Fibroblast of lung (primary cell): ENCODE data around the gene OIT3. TPM values are rescaled to one million over a fixed set of nuclear protein-coding genes. Genes with fewer than 3 reads are reported as not detected.

Experiments used
- DNase-seq, 2 donors: peaks; one replicate each; pipeline versions ENCODE4 v3.0.0 to v3.0.0-alpha.2; 2010; ENCODE audit warnings: low read depth in 2 of 2
- H2AFZ ChIP-seq: 2 replicates; pipeline ENCODE4 v1.5.1; 2012; ENCODE audit warnings: low read length, control low read depth, inconsistent platforms
- H3K27ac ChIP-seq: 2 replicates; pipeline ENCODE4 v1.5.1; 2011; ENCODE audit warnings: low read length, control low read depth; ENCODE audit not compliant: insufficient read depth
- H3K27me3 ChIP-seq: 2 replicates; pipeline ENCODE4 v1.5.1; 2011; ENCODE audit warnings: mild to moderate bottlenecking, low read length; ENCODE audit not compliant: control insufficient read depth, insufficient read depth
- H3K36me3 ChIP-seq: 2 replicates; pipeline ENCODE4 v1.5.1; 2011; ENCODE audit warnings: low read length; ENCODE audit not compliant: control insufficient read depth, insufficient read depth
- H3K4me1 ChIP-seq: 2 replicates; pipeline ENCODE4 v1.5.1; 2011; ENCODE audit warnings: low read length; ENCODE audit not compliant: control insufficient read depth, insufficient read depth; ENCODE audit errors: extremely low read depth
- H3K4me2 ChIP-seq: 2 replicates; pipeline ENCODE4 v1.5.1; 2011; ENCODE audit warnings: low read length, control low read depth; ENCODE audit not compliant: insufficient read depth; ENCODE audit errors: extremely low read depth
- H3K4me3 ChIP-seq, 4 experiments: fragments of 200-600 bp in 1 of 4; sonication (generic) in 1 of 4; replicated peaks in 1 of 4; 2 replicates each; pipeline ENCODE4 v1.5.1; 2011 to 2016; ENCODE audit warnings: low read length in 4 of 4, low read depth in 3 of 4, mild to moderate bottlenecking in 3 of 4, control low read depth in 2 of 4, inconsistent platforms in 1 of 4, mixed read lengths in 1 of 4; ENCODE audit not compliant: insufficient read depth in 1 of 4; ENCODE audit errors: control extremely low read depth in 1 of 4
- H3K79me2 ChIP-seq: 2 replicates; pipeline ENCODE4 v1.5.1; 2012; ENCODE audit warnings: mild to moderate bottlenecking, low read length, inconsistent platforms; ENCODE audit not compliant: control insufficient read depth, insufficient read depth
- H3K9ac ChIP-seq: 2 replicates; pipeline ENCODE4 v1.5.1; 2011; ENCODE audit warnings: mild to moderate bottlenecking, low read length, control low read depth; ENCODE audit not compliant: insufficient read depth
- H3K9me3 ChIP-seq: 2 replicates; pipeline ENCODE4 v1.5.1; 2012; ENCODE audit warnings: low read depth, low read length; ENCODE audit not compliant: control insufficient read depth, insufficient read depth
- H4K20me1 ChIP-seq: 2 replicates; pipeline ENCODE4 v1.5.1; 2011; ENCODE audit warnings: low read length; ENCODE audit not compliant: control insufficient read depth, insufficient read depth; ENCODE audit errors: extremely low read depth
- CTCF ChIP-seq, 2 donors: IDR thresholded peaks in 1 of 2; conservative IDR thresholded peaks in 1 of 2; 1 replicate in 1 of 2; 2 replicates in 1 of 2; pipeline ENCODE4 v1.5.1; 2011 to 2012; ENCODE audit warnings: low read length in 2 of 2, control low read depth in 1 of 2, inconsistent platforms in 1 of 2, low read depth in 1 of 2, mild to moderate bottlenecking in 1 of 2
- EZH2 ChIP-seq: IDR thresholded peaks from 2 replicates; pipeline ENCODE4 v1.5.1; 2012; ENCODE audit warnings: low read length, control low read depth, mild to moderate bottlenecking; ENCODE audit errors: missing control alignments
- polyA plus RNA-seq, 2 donors: library from polyadenylated mRNA; depleted of rRNA in 1 of 2; stranded (reverse) in 1 of 2; unstranded in 1 of 2; fragments of >200 nt; gene quantifications; 2 replicates each; pipeline ENCODE4 v1.2.1, GENCODE V29; 2011 to 2012; ENCODE audit warnings: missing spikeins in 1 of 2
- total RNA-seq: library from RNA; depleted of rRNA; stranded (reverse); fragments of >200 nt; gene quantifications from 2 replicates; pipeline ENCODE4 v1.2.1, GENCODE V29; 2014

The OIT3 gene
- total and polyA plus RNA-seq, 2 donors (not counting 1 experiment from before 2014, with no cell fraction given) = under 0.01 to 0.02 TPM

GRCh38 chr10:72930276-72930675, 36.7 kb downstream of the OIT3 start:
- no peak for TF ChIP-seq EZH2
- no peak for TF ChIP-seq CTCF (conservative IDR thresholded peaks at IDR 0.05 in 1 of 2, IDR thresholded peaks at IDR 0.05 in 1 of 2; ENCODE audit: low read depth in 1 of 2, low read length in 2 of 2)
- Histone ChIP-seq H3K9ac (no peak overlapping the region), H4K20me1 (no peaks in the 10 kb centered on the region), H2AFZ (no peak overlapping the region), H3K4me3 (no peak overlapping the region), H3K27ac (no peak overlapping the region), H3K4me2 (no peak overlapping the region), H3K4me1 (no peaks in the 10 kb centered on the region), H3K36me3 (no peaks in the 10 kb centered on the region), H3K9me3 (no peaks in the 10 kb centered on the region), H3K79me2 (no peaks in the 10 kb centered on the region), H3K27me3 (no peaks in the 10 kb centered on the region)
- no peak for DNase-seq

- Histone ChIP-seq H3K4me1 (no peaks in the 10 kb centered on the region), H3K79me2 (no peaks in the 10 kb centered on the region), H2AFZ (no peak overlapping the region), H3K27ac (no peak overlapping the region), H3K36me3 (no peaks in the 10 kb centered on the region), H3K9me3 (no peaks in the 10 kb centered on the region), H3K4me2 (no peak overlapping the region), H3K4me3 (no peak overlapping the region), H3K9ac (no peak overlapping the region), H4K20me1 (no peaks in the 10 kb centered on the region), H3K27me3 (no peaks in the 10 kb centered on the region)
- TF ChIP-seq EZH2 (no peak), CTCF (conservative IDR thresholded peaks at IDR 0.05 in 1 of 2, IDR thresholded peaks at IDR 0.05 in 1 of 2; ENCODE audit: low read depth in 1 of 2, low read length in 2 of 2) (no peak)
- peak in 1 of 2 donors; percentile 66 for DNase-seq
Measured at GRCh38 chr10:72932259-72933015, 38.9 kb downstream of the OIT3 start.

- Histone ChIP-seq H3K36me3 (no peaks in the 10 kb centered on the region), H3K4me3 (no peak overlapping the region), H4K20me1 (no peaks in the 10 kb centered on the region), H3K4me2 (no peak overlapping the region), H3K27ac (no peak overlapping the region), H2AFZ (no peak overlapping the region), H3K9ac (no peak overlapping the region), H3K27me3 (no peaks in the 10 kb centered on the region), H3K79me2 (no peaks in the 10 kb centered on the region), H3K9me3 (no peaks in the 10 kb centered on the region), H3K4me1 (no peaks in the 10 kb centered on the region)
- TF ChIP-seq CTCF (conservative IDR thresholded peaks at IDR 0.05 in 1 of 2, IDR thresholded peaks at IDR 0.05 in 1 of 2; ENCODE audit: low read depth in 1 of 2, low read length in 2 of 2) (no peak), EZH2 (no peak)
- peak in 1 of 2 donors; percentile 74 for DNase-seq
Measured at GRCh38 chr10:72935361-72935760, 41.8 kb downstream of the OIT3 start.
